HepG2 (cell line): ENCODE measurements around the gene HOXD8. TPM values are rescaled to one million over a fixed set of nuclear protein-coding genes. Genes with fewer than 3 reads are reported as not detected.
A peak's percentile ranks its signal among the peaks of the same experiment; 100 is the strongest.

Experiments used
- ATAC-seq: fragments of 200-7000 bp; cut with Tn5 transposase; 3 replicates; pipeline ENCODE4 v1.9.1; 2020; ENCODE audit warnings: mild to moderate bottlenecking, moderate library complexity
- BruUV-seq: library from RNA; stranded (reverse); fragments of 400-500 nt; replicated peaks from 2 replicates; lab custom pipeline; 2021; lab: Mats Ljungman, UMichigan
- CTCF ChIA-PET: fragments of 300-600 bp; formaldehyde crosslinking; extraction: SDS; loops from one replicate; lab custom pipeline; 2021; ENCODE audit warnings: low total read pairs, inconsistent platforms, low intra/inter-chr PET ratio; lab: Yijun Ruan, JAX
- POLR2A ChIA-PET: fragments of 350-600 bp; sonication (Branson Sonifier 250); formaldehyde crosslinking; loops from one replicate; lab custom pipeline; 2020; ENCODE audit warnings: antibody characterized with exemption, inconsistent platforms; lab: Yijun Ruan, JAX
- DNase-seq: peaks from one replicate; pipeline ENCODE4 v3.0.0-alpha.2; 2015; ENCODE audit warnings: low spot score
- FAIRE-seq: peaks from 3 replicates; lab custom pipeline; 2011; peaks lifted over from hg19 to GRCh38; lab: Jason Lieb, UNC
- H2AFZ ChIP-seq: one replicate; pipeline ENCODE4 v1.6.1; 2011; ENCODE audit warnings: low read length, inconsistent platforms
- H3K27ac ChIP-seq: fragments of 300-600 bp; 3 replicates; pipeline ENCODE4 v1.8.0; 2011; ENCODE audit warnings: mixed run types, mild to moderate bottlenecking, mixed read lengths, low read length, inconsistent platforms; ENCODE audit not compliant: insufficient read depth; ENCODE audit errors: extremely low read length
- H3K27me3 ChIP-seq, 2 experiments: fragments of 200-600 bp in 1 of 2; 2 replicates in 1 of 2; 3 replicates in 1 of 2; pipeline versions ENCODE4 v1.6.0 to v1.8.0; 2011; ENCODE audit warnings: low read length in 2 of 2, mild to moderate bottlenecking in 2 of 2, moderate library complexity in 2 of 2, inconsistent platforms in 1 of 2; ENCODE audit not compliant: insufficient read depth in 2 of 2, control insufficient read depth in 1 of 2
- H3K36me3 ChIP-seq, 2 experiments: fragments of 200-600 bp in 1 of 2; replicated peaks in 1 of 2; 2 replicates in 1 of 2; 3 replicates in 1 of 2; pipeline versions ENCODE4 v1.5.1 to v1.8.0; 2011; ENCODE audit warnings: low read length in 2 of 2, inconsistent platforms in 1 of 2; ENCODE audit not compliant: insufficient read depth in 2 of 2, control insufficient read depth in 1 of 2
- H3K4me1 ChIP-seq: 2 replicates; pipeline ENCODE4 v1.5.1; 2012; ENCODE audit warnings: low read length, inconsistent platforms; ENCODE audit not compliant: insufficient read depth
- H3K4me2 ChIP-seq: 2 replicates; pipeline ENCODE4 v1.6.0; 2011; ENCODE audit warnings: low read depth, low read length, inconsistent platforms
- H3K4me3 ChIP-seq, 3 experiments: fragments of 200-600 bp in 1 of 3; sonication (generic), shearing (Covaris generic) in 1 of 3; replicated peaks in 1 of 3; 2 replicates each; pipeline ENCODE4 v1.5.1; 2011 to 2016; ENCODE audit warnings: low read length in 3 of 3, inconsistent platforms in 2 of 3, low read depth in 2 of 3, mild to moderate bottlenecking in 2 of 3, control low read depth in 1 of 3, mixed read lengths in 1 of 3; ENCODE audit not compliant: insufficient read depth in 1 of 3
- H3K79me2 ChIP-seq: one replicate; pipeline ENCODE4 v1.6.1; 2011; ENCODE audit warnings: low read length, inconsistent platforms; ENCODE audit not compliant: insufficient read depth
- H3K9ac ChIP-seq: 2 replicates; pipeline ENCODE4 v1.6.0; 2011; ENCODE audit warnings: mild to moderate bottlenecking, low read depth, low read length, inconsistent platforms; ENCODE audit not compliant: insufficient read depth
- H3K9me3 ChIP-seq: 2 replicates; pipeline ENCODE4 v1.5.1; 2012; ENCODE audit warnings: mild to moderate bottlenecking, low read length
- H4K20me1 ChIP-seq: 2 replicates; pipeline ENCODE4 v1.6.0; 2011; ENCODE audit warnings: inconsistent platforms, mild to moderate bottlenecking, low read length, moderate library complexity; ENCODE audit not compliant: insufficient read depth
- CBX2 ChIP-seq, 2 experiments: fragments of 200-600 bp in 1 of 2; sonication (generic); formaldehyde crosslinking in 1 of 2; IDR thresholded peaks; 2 replicates each; pipeline versions ENCODE4 v1.7.0 to v1.8.1; 2018 to 2022; ENCODE audit warnings: low read depth in 2 of 2, low read length in 1 of 2, mild to moderate bottlenecking in 1 of 2, missing genetic modification reagents in 1 of 2
- DMAP1 ChIP-seq: IDR thresholded peaks from 2 replicates; pipeline ENCODE4 v1.6.1; 2016
- EZH2 ChIP-seq: conservative IDR thresholded peaks from 2 replicates; pipeline ENCODE4 v1.6.1; 2012; ENCODE audit warnings: mild to moderate bottlenecking, low read depth, low read length, moderate library complexity
- GATAD1 ChIP-seq: IDR thresholded peaks from 2 replicates; pipeline ENCODE4 v1.6.1; 2016; ENCODE audit warnings: missing genetic modification reagents, missing compliant biosample characterization
- GLI4 ChIP-seq: sonication (generic); formaldehyde crosslinking; IDR thresholded peaks from 2 replicates; pipeline ENCODE4 v1.5.1; 2020; ENCODE audit warnings: missing genetic modification reagents, mild to moderate bottlenecking, moderate library complexity, borderline replicate concordance
- NR2F1 ChIP-seq, 2 experiments: fragments of 450-650 bp in 1 of 2; formaldehyde crosslinking in 1 of 2; IDR thresholded peaks; 2 replicates each; pipeline versions ENCODE4 v1.5.0 to v1.6.1; 2016 to 2020; ENCODE audit warnings: mild to moderate bottlenecking in 1 of 2, missing compliant biosample characterization in 1 of 2, missing genetic modification reagents in 1 of 2, moderate library complexity in 1 of 2
- SAP130 ChIP-seq: IDR thresholded peaks from 2 replicates; pipeline ENCODE4 v1.6.1; 2016; ENCODE audit warnings: low read depth
- TAF1 ChIP-seq: sonication (generic); formaldehyde crosslinking; IDR thresholded peaks from 2 replicates; pipeline ENCODE4 v1.4.0; 2020; ENCODE audit warnings: missing genetic modification reagents
- ZBTB1 ChIP-seq: sonication (generic); formaldehyde crosslinking; IDR thresholded peaks from 2 replicates; pipeline ENCODE4 v1.4.0; 2020; ENCODE audit warnings: missing genetic modification reagents, borderline replicate concordance
- ZKSCAN8 ChIP-seq: IDR thresholded peaks from 2 replicates; pipeline ENCODE4 v1.6.1; 2016; ENCODE audit warnings: borderline replicate concordance, missing genetic modification reagents, missing compliant biosample characterization
- ZNF367 ChIP-seq: sonication (generic); formaldehyde crosslinking; IDR thresholded peaks from 2 replicates; pipeline ENCODE4 v1.4.0; 2020; ENCODE audit warnings: missing genetic modification reagents, borderline replicate concordance
- ZNF644 ChIP-seq: IDR thresholded peaks from 2 replicates; pipeline ENCODE4 v1.6.1; 2016; ENCODE audit warnings: low read depth
- ZNF674 ChIP-seq: sonication (generic); formaldehyde crosslinking; IDR thresholded peaks from 2 replicates; pipeline ENCODE4 v1.5.0; 2020; ENCODE audit warnings: low read depth, mild to moderate bottlenecking, missing genetic modification reagents
- WGBS: methylation state at CpG from one replicate; pipeline ENCODE4 v1.1.6; 2017; ENCODE audit warnings: low lambda C conversion rate; 5-methylcytosine and 5-hydroxymethylcytosine counted together
- in situ Hi-C: cut with HindIII; loops from 2 replicates; pipeline ENCODE4 v1.10.0; 2017; ENCODE audit warnings: low pct_unique_long_range_greater_than_20kb; ENCODE audit not compliant: extremely low pct_ligation_motif_present
- intact Hi-C: fragments of 100-400 bp; cut with micrococcal nuclease; formaldehyde crosslinking; loops from one replicate; pipeline ENCODE4 v1.10.0; 2022; ENCODE audit not compliant: unreplicated experiment
- polyA plus RNA-seq, 8 experiments: library from polyadenylated mRNA; depleted of rRNA in 3 of 8; stranded (reverse) in 7 of 8; unstranded in 1 of 8; fragments of >200 nt; fragmentation: Illumina TruSeq in 4 of 8; extraction: Trizol in 4 of 8; gene quantifications; 2 replicates each; pipeline versions ENCODE4 v1.2.1 to v1.2.3, GENCODE V29; 2011 to 2016; ENCODE audit warnings: low read depth in 4 of 8, missing spikeins in 1 of 8, mixed read lengths in 1 of 8; ENCODE audit not compliant: insufficient read depth in 1 of 8
- total RNA-seq, 5 experiments: library from RNA; depleted of rRNA; stranded (reverse); fragments of >200 nt; fragmentation: Illumina TruSeq; extraction: Trizol; gene quantifications; 2 replicates each; pipeline ENCODE4 v1.2.3, GENCODE V29; 2016; ENCODE audit warnings: low read depth in 1 of 5
- TF ChIP-seq, protein P1 (sequence below): IDR thresholded peaks from 2 replicates; pipeline ENCODE4 v1.4.0; 2020; ENCODE audit warnings: mild to moderate bottlenecking, missing genetic modification reagents

Gene HOXD8
- total and polyA plus RNA-seq, 2 of the 13 experiments (the other 11 are each of a cell fraction or from before 2014, with no cell fraction given), result not detected

- in situ Hi-C loops, result no loop called here
- 39% methylated on average over 7 of the region's 7 CpGs for WGBS
- H3K36me3 ChIP-seq, result no peaks in the 10 kb centered on the region
- no peaks in the 10 kb centered on the region for H4K20me1 ChIP-seq
- no peak overlapping the region for H2AFZ ChIP-seq
- no peak for FAIRE-seq
- intact Hi-C loops, result loop anchor here (5.0 kb wide), 2 partner anchors 527 to 1037 kb away; no protein-coding TSS in a partner anchor
- no peaks in the 10 kb centered on the region for H3K9me3 ChIP-seq
- H3K4me1 ChIP-seq, result peaks cover 14% of the 10 kb centered on the region
- H3K27me3 ChIP-seq, result peaks cover 20 to 88% of the 10 kb centered on the region in 2 experiments
- no peak for DNase-seq
- no peak for ATAC-seq
- no peak overlapping the region for H3K9ac ChIP-seq
- TF ChIP-seq DMAP1 (CRISPR knock-in tag), result no peak
- TF ChIP-seq ZNF674, result no peak
- TF ChIP-seq NR2F1 (CRISPR knock-in tag; IDR thresholded peaks at IDR 0.05), result 0 out of 4 replicates have a peak, but pooled peaks of 1 of the 2 experiments have one; percentile 49
- TF ChIP-seq ZBTB1 (CRISPR knock-in tag), result no peak
- TF ChIP-seq TAF1 (CRISPR knock-in tag), result no peak
- TF ChIP-seq ZNF644 (CRISPR knock-in tag), result no peak
- ChIA-PET POLR2A (no interaction called here), CTCF (no interaction called here)
- H3K79me2 ChIP-seq, result no peaks in the 10 kb centered on the region
- no peak overlapping the region for H3K4me2 ChIP-seq
- H3K27ac ChIP-seq, result no peak overlapping the region
- no peak overlapping the region for H3K4me3 ChIP-seq
- BruUV-seq, result no TSS peak
These were observed 18.8 kb upstream of the HOXD8 start for GRCh38 chr2:176110415-176111308.

GRCh38 chr2:176111309-176111663 lies 18.2 kb upstream of the HOXD8 start:
- H3K4me2 ChIP-seq, result no peak overlapping the region
- in situ Hi-C loops, result no loop called here
- TF ChIP-seq ZKSCAN8 (CRISPR knock-in tag) (no peak), SAP130 (CRISPR knock-in tag) (0 out of 2 replicates have a peak, but pooled peaks have one; percentile 13), GLI4 (CRISPR knock-in tag) (no peak), GATAD1 (CRISPR knock-in tag) (0 out of 2 replicates have a peak, but pooled peaks have one; percentile 18), CBX2 (IDR thresholded peaks at IDR 0.05; ENCODE audit: low read depth, low read length) (peak; percentile 92; the same call in 1 of the 2 replicates), CBX2 (CRISPR knock-in tag; IDR thresholded peaks at IDR 0.05; ENCODE audit: low read depth) (peak; percentile 57; the same call in 1 of the 2 replicates), ZNF367 (CRISPR knock-in tag) (no peak), EZH2 (peak; percentile 99)
- TF ChIP-seq, protein P1, sequence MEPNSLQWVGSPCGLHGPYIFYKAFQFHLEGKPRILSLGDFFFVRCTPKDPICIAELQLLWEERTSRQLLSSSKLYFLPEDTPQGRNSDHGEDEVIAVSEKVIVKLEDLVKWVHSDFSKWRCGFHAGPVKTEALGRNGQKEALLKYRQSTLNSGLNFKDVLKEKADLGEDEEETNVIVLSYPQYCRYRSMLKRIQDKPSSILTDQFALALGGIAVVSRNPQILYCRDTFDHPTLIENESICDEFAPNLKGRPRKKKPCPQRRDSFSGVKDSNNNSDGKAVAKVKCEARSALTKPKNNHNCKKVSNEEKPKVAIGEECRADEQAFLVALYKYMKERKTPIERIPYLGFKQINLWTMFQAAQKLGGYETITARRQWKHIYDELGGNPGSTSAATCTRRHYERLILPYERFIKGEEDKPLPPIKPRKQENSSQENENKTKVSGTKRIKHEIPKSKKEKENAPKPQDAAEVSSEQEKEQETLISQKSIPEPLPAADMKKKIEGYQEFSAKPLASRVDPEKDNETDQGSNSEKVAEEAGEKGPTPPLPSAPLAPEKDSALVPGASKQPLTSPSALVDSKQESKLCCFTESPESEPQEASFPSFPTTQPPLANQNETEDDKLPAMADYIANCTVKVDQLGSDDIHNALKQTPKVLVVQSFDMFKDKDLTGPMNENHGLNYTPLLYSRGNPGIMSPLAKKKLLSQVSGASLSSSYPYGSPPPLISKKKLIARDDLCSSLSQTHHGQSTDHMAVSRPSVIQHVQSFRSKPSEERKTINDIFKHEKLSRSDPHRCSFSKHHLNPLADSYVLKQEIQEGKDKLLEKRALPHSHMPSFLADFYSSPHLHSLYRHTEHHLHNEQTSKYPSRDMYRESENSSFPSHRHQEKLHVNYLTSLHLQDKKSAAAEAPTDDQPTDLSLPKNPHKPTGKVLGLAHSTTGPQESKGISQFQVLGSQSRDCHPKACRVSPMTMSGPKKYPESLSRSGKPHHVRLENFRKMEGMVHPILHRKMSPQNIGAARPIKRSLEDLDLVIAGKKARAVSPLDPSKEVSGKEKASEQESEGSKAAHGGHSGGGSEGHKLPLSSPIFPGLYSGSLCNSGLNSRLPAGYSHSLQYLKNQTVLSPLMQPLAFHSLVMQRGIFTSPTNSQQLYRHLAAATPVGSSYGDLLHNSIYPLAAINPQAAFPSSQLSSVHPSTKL (CRISPR knock-in tag), result peak; percentile 16; the same call in 1 of the 2 replicates

More at GRCh38 chr2:176111309-176111663, 18.2 kb upstream of the HOXD8 start:
- 3% methylated on average over 16 of the region's 16 CpGs for WGBS
- H3K4me1 ChIP-seq, result peaks cover 14% of the 10 kb centered on the region
- H3K9me3 ChIP-seq, result no peaks in the 10 kb centered on the region
- ATAC-seq (peak; percentile 62), DNase-seq (peak; percentile 50), FAIRE-seq (peak; percentile 81)
- H3K4me3 ChIP-seq, result no peak overlapping the region
- CTCF ChIA-PET, result no interaction called here
- no peak overlapping the region for H2AFZ ChIP-seq
- no TSS peak for BruUV-seq
- no peak overlapping the region for H3K27ac ChIP-seq
- H4K20me1 ChIP-seq, result no peaks in the 10 kb centered on the region
- no peaks in the 10 kb centered on the region for H3K79me2 ChIP-seq
- intact Hi-C loops, result loop anchor here (5.0 kb wide), 2 partner anchors 526 to 1036 kb away; no protein-coding TSS in a partner anchor
- no peaks in the 10 kb centered on the region for H3K36me3 ChIP-seq
- POLR2A ChIA-PET, result no interaction called here
- peaks cover 14 to 88% of the 10 kb centered on the region in 2 experiments; a peak in 4 of 5 replicates for H3K27me3 ChIP-seq
- H3K9ac ChIP-seq, result no peak overlapping the region
